Activated CD4-positive, alpha-beta T cell treated with anti-CD3 and anti-CD28 coated beads, Interleukin-2, amount 50 U/mL, for 16 hours (primary cell): ENCODE data around the gene AP4S1.
"Not testable (repeated sequence)": the region's sequence is repeated elsewhere in the genome, so short reads cannot be mapped to it uniquely, and the experiment has no call there.

ENCODE experiments used
- DNase-seq: peaks from one replicate; pipeline ENCODE4 v3.0.0-alpha.2; 2020

The AP4S1 gene

GRCh38 chr14:31045501-31046080 lies 20.1 kb downstream of the AP4S1 start:
- no peak for DNase-seq

- DNase-seq = no peak
These were observed 22.1 kb downstream of the AP4S1 start for GRCh38 chr14:31047503-31047902.

- DNase-seq = no peak
These were observed 25.6 kb downstream of the AP4S1 start for GRCh38 chr14:31051023-31051422.

GRCh38 chr14:31051511-31051910 lies 26.1 kb downstream of the AP4S1 start:
- DNase-seq = no peak

GRCh38 chr14:31052905-31053586 lies 27.6 kb downstream of the AP4S1 start:
- DNase-seq = not testable (repeated sequence)

GRCh38 chr14:31057035-31057434 lies 31.6 kb downstream of the AP4S1 start:
- DNase-seq = no peak

GRCh38 chr14:31057701-31058364 lies 32.4 kb downstream of the AP4S1 start:
- DNase-seq = no peak

GRCh38 chr14:31059152-31059924 lies 33.9 kb downstream of the AP4S1 start:
- DNase-seq = no peak

- no peak for DNase-seq
These were observed 34.9 kb downstream of the AP4S1 start for GRCh38 chr14:31060253-31060875.

- not testable (repeated sequence) for DNase-seq
These were observed 37.5 kb downstream of the AP4S1 start for GRCh38 chr14:31062908-31063307.

- no peak for DNase-seq
These were observed 42.8 kb downstream of the AP4S1 start for GRCh38 chr14:31068235-31068634.

GRCh38 chr14:31069343-31069742 lies 43.9 kb downstream of the AP4S1 start:
- no peak for DNase-seq

- no peak for DNase-seq
These were observed 45.0 kb downstream of the AP4S1 start for GRCh38 chr14:31070431-31070830.

GRCh38 chr14:31071151-31071550 lies 45.7 kb downstream of the AP4S1 start:
- no peak for DNase-seq

- DNase-seq = no peak
These were observed 49.7 kb downstream of the AP4S1 start for GRCh38 chr14:31075144-31075543.

- no peak for DNase-seq
These were observed 53.3 kb downstream of the AP4S1 start for GRCh38 chr14:31078766-31079165.

- DNase-seq = no peak
These were observed 54.6 kb downstream of the AP4S1 start for GRCh38 chr14:31080056-31080455.

- no peak for DNase-seq
These were observed 55.0 kb downstream of the AP4S1 start for GRCh38 chr14:31080484-31080883.

- no peak for DNase-seq
These were observed 58.3 kb downstream of the AP4S1 start for GRCh38 chr14:31083781-31084180.

- DNase-seq = no peak
These were observed 58.9 kb downstream of the AP4S1 start for GRCh38 chr14:31084385-31084784.

GRCh38 chr14:31085027-31085426 lies 59.6 kb downstream of the AP4S1 start:
- no peak for DNase-seq

GRCh38 chr14:31086466-31086865 lies 61.0 kb downstream of the AP4S1 start:
- DNase-seq = not testable (repeated sequence)
